SK-N-SH (cell line): Measurements from ENCODE around the gene ARL4D. TPM values are rescaled to one million over a fixed set of nuclear protein-coding genes. Genes with fewer than 3 reads are reported as not detected.

ENCODE experiments used
- CTCF ChIA-PET: fragments of 300-600, 350-600 bp; formaldehyde crosslinking; extraction: SDS; loops from one replicate; lab custom pipeline; 2021; lab: Yijun Ruan, JAX
- POLR2A ChIA-PET: fragments of 350-600 bp; sonication (Branson Sonifier 250); formaldehyde crosslinking; extraction: SDS; loops from one replicate; lab custom pipeline; 2020; ENCODE audit warnings: antibody characterized with exemption, inconsistent platforms; lab: Yijun Ruan, JAX
- DNase-seq: peaks from one replicate; pipeline ENCODE4 v3.0.0; 2012
- H2AFZ ChIP-seq: fragments of 200-600 bp; sonication (generic); 2 replicates; pipeline ENCODE4 v1.8.1; 2016; ENCODE audit warnings: antibody characterized with exemption, mild to moderate bottlenecking, low read depth
- H3F3A ChIP-seq: fragments of 200-600 bp; sonication (generic); replicated peaks from 2 replicates; pipeline ENCODE3; 2016; ENCODE audit warnings: antibody characterized with exemption, mild to moderate bottlenecking; ENCODE audit not compliant: insufficient read depth
- H3K27ac ChIP-seq, 2 experiments: fragments of 200-500 bp in 1 of 2; fragments of 200-600 bp in 1 of 2; sonication (Bioruptor generic) in 1 of 2; sonication (generic), shearing (Covaris generic) in 1 of 2; 2 replicates each; pipeline versions ENCODE4 v1.5.1 to v1.6.1; 2014 to 2016; ENCODE audit warnings: low read depth in 2 of 2, inconsistent platforms in 1 of 2, low read length in 1 of 2, mild to moderate bottlenecking in 1 of 2, mixed read lengths in 1 of 2
- H3K27me3 ChIP-seq: fragments of 200-600 bp; sonication (generic), shearing (Covaris generic); 2 replicates; pipeline ENCODE4 v1.6.1; 2016; ENCODE audit warnings: mixed run types; ENCODE audit not compliant: insufficient read depth
- H3K36me3 ChIP-seq, 2 experiments: fragments of 200-500 bp in 1 of 2; fragments of 200-600 bp in 1 of 2; sonication (Bioruptor generic) in 1 of 2; sonication (generic) in 1 of 2; replicated peaks in 1 of 2; 2 replicates each; pipeline versions ENCODE3 to v1.5.1; 2014 to 2016; ENCODE audit warnings: low read length in 1 of 2, mild to moderate bottlenecking in 1 of 2; ENCODE audit not compliant: insufficient read depth in 2 of 2, control insufficient read depth in 1 of 2
- H3K4me1 ChIP-seq, 2 experiments: fragments of 200-500 bp in 1 of 2; fragments of 200-600 bp in 1 of 2; sonication (Bioruptor generic) in 1 of 2; sonication (generic), shearing (Covaris generic) in 1 of 2; 2 replicates each; pipeline versions ENCODE4 v1.5.1 to v1.6.1; 2014 to 2016; ENCODE audit warnings: low read depth in 1 of 2, low read length in 1 of 2, mixed run types in 1 of 2; ENCODE audit not compliant: insufficient read depth in 2 of 2, control insufficient read depth in 1 of 2
- H3K4me2 ChIP-seq: fragments of 200-600 bp; sonication (generic), shearing (Covaris generic); 2 replicates; pipeline ENCODE4 v1.6.1; 2017; ENCODE audit warnings: mixed run types
- H3K4me3 ChIP-seq, 2 experiments: fragments of 200-500 bp in 1 of 2; fragments of 200-600 bp in 1 of 2; sonication (Bioruptor generic) in 1 of 2; sonication (generic), shearing (Covaris generic) in 1 of 2; 2 replicates each; pipeline versions ENCODE4 v1.5.1 to v1.8.1; 2014 to 2016; ENCODE audit warnings: low read depth in 2 of 2, inconsistent platforms in 1 of 2, low read length in 1 of 2, mild to moderate bottlenecking in 1 of 2, mixed read lengths in 1 of 2, moderate library complexity in 1 of 2
- H3K79me2 ChIP-seq: fragments of 200-600 bp; sonication (generic); 2 replicates; pipeline ENCODE4 v1.8.1; 2017; ENCODE audit warnings: mild to moderate bottlenecking; ENCODE audit not compliant: insufficient read depth
- H3K9ac ChIP-seq: fragments of 200-600 bp; sonication (generic); 2 replicates; pipeline ENCODE4 v1.6.1; 2017; ENCODE audit warnings: mixed run types
- H3K9me2 ChIP-seq: fragments of 200-600 bp; sonication (generic); 2 replicates; pipeline ENCODE4 v1.6.1; 2017; ENCODE audit warnings: mixed run types
- H3K9me3 ChIP-seq: fragments of 200-600 bp; sonication (generic); 2 replicates; pipeline ENCODE4 v1.6.1; 2017; ENCODE audit warnings: mixed run types, mild to moderate bottlenecking, moderate library complexity
- H4K20me1 ChIP-seq: fragments of 200-600 bp; sonication (generic); 2 replicates; pipeline ENCODE4 v1.6.1; 2017; ENCODE audit warnings: mild to moderate bottlenecking, mixed run types; ENCODE audit not compliant: insufficient read depth
- CTCF ChIP-seq: fragments of 200-600 bp; sonication (generic); IDR thresholded peaks from 2 replicates; pipeline ENCODE4 v1.6.1; 2017; ENCODE audit warnings: antibody characterized with exemption, mild to moderate bottlenecking, moderate library complexity
- ELF1 ChIP-seq: IDR thresholded peaks from 2 replicates; pipeline ENCODE4 v1.4.0; 2012
- FOXM1 ChIP-seq: IDR thresholded peaks from 2 replicates; pipeline ENCODE4 v1.4.0; 2012; ENCODE audit warnings: low read depth, mild to moderate bottlenecking
- GABPA ChIP-seq: IDR thresholded peaks from 2 replicates; pipeline ENCODE4 v1.4.0; 2012; ENCODE audit warnings: low read depth, mild to moderate bottlenecking
- IRF3 ChIP-seq: fragments of 150-350 bp; IDR thresholded peaks from 2 replicates; pipeline ENCODE4 v1.6.1; 2016; ENCODE audit warnings: mild to moderate bottlenecking, low read depth, low read length
- MEF2A ChIP-seq: IDR thresholded peaks from 2 replicates; pipeline ENCODE4 v1.4.0; 2012; ENCODE audit warnings: low read depth, borderline replicate concordance
- MXI1 ChIP-seq: IDR thresholded peaks from 2 replicates; pipeline ENCODE4 v1.6.1; 2012; ENCODE audit warnings: mild to moderate bottlenecking, low read depth, low read length, improper control_type of control experiment
- NFIC ChIP-seq: IDR thresholded peaks from 2 replicates; pipeline ENCODE4 v1.4.0; 2012; ENCODE audit warnings: borderline replicate concordance
- PBX3 ChIP-seq: IDR thresholded peaks from 2 replicates; pipeline ENCODE4; 2012
- POLR2AphosphoS5 ChIP-seq: IDR thresholded peaks from 2 replicates; pipeline ENCODE4 v1.6.1; 2012; ENCODE audit warnings: low read depth, low read length
- RCOR1 ChIP-seq: fragments of 150-350 bp; IDR thresholded peaks from 2 replicates; pipeline ENCODE4 v1.6.1; 2017; ENCODE audit warnings: antibody characterized with exemption, low read length
- REST ChIP-seq: IDR thresholded peaks from 2 replicates; pipeline ENCODE4 v1.6.1; 2012; ENCODE audit warnings: mild to moderate bottlenecking, low read depth, low read length, moderate library complexity
- RXRA ChIP-seq: IDR thresholded peaks from 2 replicates; pipeline ENCODE4 v1.4.0; 2012; ENCODE audit warnings: low read depth, mild to moderate bottlenecking, borderline replicate concordance
- SMC3 ChIP-seq: IDR thresholded peaks from 2 replicates; pipeline ENCODE4 v1.6.1; 2012; ENCODE audit warnings: low read depth, low read length, improper control_type of control experiment
- TAF1 ChIP-seq: IDR thresholded peaks from 2 replicates; pipeline ENCODE4 v1.6.1; 2012; ENCODE audit warnings: low read depth, mild to moderate bottlenecking, low read length, moderate library complexity, borderline replicate concordance
- TCF12 ChIP-seq: IDR thresholded peaks from 2 replicates; pipeline ENCODE4 v1.4.0; 2012
- USF1 ChIP-seq: IDR thresholded peaks from 2 replicates; pipeline ENCODE4 v1.4.0; 2012; ENCODE audit warnings: low read depth, borderline replicate concordance
- USF2 ChIP-seq: fragments of 150-350 bp; IDR thresholded peaks from 2 replicates; pipeline ENCODE4 v1.6.1; 2017; ENCODE audit warnings: antibody characterized with exemption, low read length, low read depth, borderline replicate concordance
- YY1 ChIP-seq: IDR thresholded peaks from 2 replicates; pipeline ENCODE4 v1.4.0; 2012; ENCODE audit warnings: low read depth, mild to moderate bottlenecking
- WGBS: methylation state at CpG from one replicate; pipeline ENCODE4 v1.1.6; 2017; ENCODE audit warnings: low lambda C conversion rate; 5-methylcytosine and 5-hydroxymethylcytosine counted together
- polyA plus RNA-seq, 3 experiments: library from polyadenylated mRNA; depleted of rRNA; stranded (reverse); fragments of >200 nt; gene quantifications; 2 replicates each; pipeline ENCODE4 v1.2.3, GENCODE V29; 2012

ARL4D gene
- polyA plus RNA-seq, 1 of the 3 experiments (the other 2 are of a cell fraction), result 29.5 TPM

- Histone ChIP-seq H3K4me2 (no peak overlapping the region), H3K27me3 (no peaks in the 10 kb centered on the region), H3K4me3 (no peak overlapping the region), H3K36me3 (no peaks in the 10 kb centered on the region), H3K79me2 (peaks cover 7% of the 10 kb centered on the region; the same call in 1 of the 2 replicates), H3K4me1 (peaks cover 2 to 5% of the 10 kb centered on the region in 2 experiments; a peak in 3 of 4 replicates), H3K9me2 (no peaks in the 10 kb centered on the region), H3K9me3 (peaks cover 4% of the 10 kb centered on the region; the same call in 1 of the 2 replicates), H4K20me1 (no peaks in the 10 kb centered on the region), H3F3A (peaks cover 1% of the 10 kb centered on the region), H3K27ac (no peak overlapping the region), H2AFZ (no peak overlapping the region), H3K9ac (no peak overlapping the region)
- DNase-seq, result no peak
- ChIA-PET CTCF (no interaction called here), POLR2A (no interaction called here)
- no peak for TF ChIP-seq FOXM1
- no peak for TF ChIP-seq TCF12
- no peak for TF ChIP-seq CTCF
- TF ChIP-seq SMC3, result no peak
- TF ChIP-seq PBX3, result no peak
- TF ChIP-seq REST, result no peak
- no peak for TF ChIP-seq ELF1
- no peak for TF ChIP-seq RXRA
- TF ChIP-seq GABPA, result no peak
- no peak for TF ChIP-seq MXI1
- TF ChIP-seq USF1, result no peak
- no peak for TF ChIP-seq POLR2AphosphoS5
- TF ChIP-seq RCOR1, result no peak
- TF ChIP-seq NFIC, result no peak
- no peak for TF ChIP-seq YY1
- TF ChIP-seq TAF1, result no peak
- TF ChIP-seq IRF3, result no peak
- no peak for TF ChIP-seq USF2
- no peak for TF ChIP-seq MEF2A
- 87% methylated on average over 8 of the region's 8 CpGs for WGBS
These were observed 47.1 kb upstream of the ARL4D start for GRCh38 chr17:43351691-43352090.
